NCI-H187 treated with DMSO at 0.1 percent for 48 hours (cell line): ENCODE measurements around the gene FBXO40.

Source experiments
- DNase-seq: peaks from one replicate; lab custom pipeline; 2025; lab: John Stamatoyannopoulos, UW

The FBXO40 gene

DNA sequence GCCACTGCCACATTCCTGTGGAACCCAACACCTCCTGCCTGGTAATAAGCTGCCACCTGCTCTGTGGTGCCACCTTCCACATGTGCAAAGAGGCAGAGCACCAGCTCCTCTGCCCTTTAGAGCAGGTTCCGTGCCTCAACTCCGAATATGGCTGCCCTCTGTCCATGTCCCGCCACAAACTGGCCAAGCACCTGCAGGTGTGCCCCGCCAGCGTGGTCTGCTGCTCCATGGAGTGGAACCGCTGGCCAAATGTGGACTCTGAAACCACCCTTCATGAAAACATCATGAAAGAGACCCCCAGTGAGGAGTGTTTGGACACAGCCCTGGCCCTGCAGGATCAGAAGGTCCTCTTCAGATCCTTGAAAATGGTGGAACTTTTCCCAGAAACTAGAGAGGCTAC, 28.3 kb downstream of the FBXO40 start:
- no peak for DNase-seq

DNA sequence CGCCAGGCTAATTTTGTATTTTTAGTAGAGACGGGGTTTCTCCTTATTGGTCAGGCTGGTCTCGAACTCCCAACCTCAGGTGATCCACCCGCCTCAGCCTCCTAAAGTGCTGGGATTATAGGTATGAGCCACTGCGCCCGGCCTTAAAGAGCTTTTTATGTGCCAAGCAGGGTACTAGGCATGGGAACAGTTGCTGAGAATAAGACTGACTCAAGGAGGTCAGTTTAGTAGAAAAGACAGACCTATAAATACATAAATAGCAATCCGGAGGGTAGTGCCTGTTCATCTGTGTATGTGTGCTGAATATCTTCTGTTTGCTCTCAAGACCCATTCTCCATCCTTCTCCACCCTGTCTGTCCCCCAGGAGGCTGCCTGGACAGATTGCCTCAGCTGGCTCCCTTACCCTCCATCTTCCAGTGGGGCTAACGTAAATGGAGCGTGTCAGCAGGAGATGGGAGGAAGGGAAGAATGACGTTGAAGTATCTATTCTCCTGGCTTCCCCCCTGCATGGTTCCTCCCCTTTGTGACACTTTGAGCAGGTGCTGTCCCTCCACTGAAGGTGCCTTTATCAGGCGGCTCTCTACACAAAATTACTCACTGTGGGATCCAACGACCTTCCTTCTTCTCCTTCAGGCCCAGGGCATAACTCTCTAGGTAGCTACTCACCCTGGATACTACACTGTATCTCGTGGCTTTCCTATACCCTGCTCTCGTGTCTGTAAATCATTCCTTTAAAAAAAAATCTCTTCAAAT, 31.1 kb downstream of the FBXO40 start:
- peak; percentile 81 for DNase-seq

DNA sequence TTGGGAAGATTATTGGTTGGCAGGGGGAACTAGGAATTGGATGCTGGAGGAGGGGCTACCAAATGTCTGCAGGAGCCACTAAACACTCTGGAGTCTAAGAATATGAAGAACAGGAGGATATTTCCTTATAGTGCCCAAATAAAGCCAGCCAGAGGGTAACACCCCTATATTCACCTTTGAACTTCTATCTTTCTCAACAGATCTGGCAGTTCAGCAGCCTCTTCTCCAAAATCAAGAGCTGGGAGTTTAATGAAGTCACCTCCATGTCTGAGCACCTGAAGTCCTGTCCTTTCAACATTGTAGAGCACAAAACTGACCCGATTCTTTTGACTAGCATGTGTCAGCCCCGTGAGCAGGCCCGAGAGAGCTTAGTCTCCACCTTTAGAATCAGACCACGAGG, 33.3 kb downstream of the FBXO40 start:
- DNase-seq, result no peak

DNA sequence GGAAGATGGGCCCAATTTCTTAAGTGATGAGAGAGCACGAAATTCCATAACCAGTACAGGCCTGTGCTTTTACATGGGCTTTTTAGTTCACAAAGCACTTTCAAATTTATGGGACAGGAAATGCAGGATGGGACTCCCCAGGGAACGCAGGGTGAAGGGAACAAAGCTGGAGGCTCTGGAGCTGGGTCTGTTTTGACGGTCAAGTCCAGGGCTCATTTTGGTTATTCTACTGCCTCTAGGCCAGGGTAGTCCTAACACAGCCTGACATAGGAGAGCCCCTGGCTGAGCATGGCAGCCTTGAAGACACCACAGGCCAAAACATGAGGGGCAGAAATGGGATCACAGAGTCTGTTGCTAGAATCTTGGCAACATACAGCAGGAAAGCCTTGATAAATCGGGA, 34.0 kb downstream of the FBXO40 start:
- DNase-seq, result no peak

DNA sequence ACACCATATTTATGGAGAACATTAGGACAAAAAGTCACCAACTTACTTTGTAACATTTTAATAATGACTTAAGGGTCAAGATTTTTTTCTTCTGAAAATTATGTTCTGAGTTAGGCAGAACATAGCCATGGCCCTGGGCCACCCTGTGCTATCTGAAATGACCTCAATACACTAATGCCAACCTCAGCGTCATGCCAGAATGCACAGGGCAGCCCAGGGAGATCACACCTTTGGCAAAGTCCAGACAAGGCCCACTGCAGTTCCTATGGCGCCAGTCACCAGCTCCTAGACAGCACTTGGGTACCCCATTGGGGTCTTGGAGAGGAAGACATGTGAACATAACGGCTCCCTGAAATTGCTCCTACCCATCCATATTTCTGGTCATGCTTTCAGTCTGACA, 34.4 kb downstream of the FBXO40 start:
- DNase-seq, result no peak

DNA sequence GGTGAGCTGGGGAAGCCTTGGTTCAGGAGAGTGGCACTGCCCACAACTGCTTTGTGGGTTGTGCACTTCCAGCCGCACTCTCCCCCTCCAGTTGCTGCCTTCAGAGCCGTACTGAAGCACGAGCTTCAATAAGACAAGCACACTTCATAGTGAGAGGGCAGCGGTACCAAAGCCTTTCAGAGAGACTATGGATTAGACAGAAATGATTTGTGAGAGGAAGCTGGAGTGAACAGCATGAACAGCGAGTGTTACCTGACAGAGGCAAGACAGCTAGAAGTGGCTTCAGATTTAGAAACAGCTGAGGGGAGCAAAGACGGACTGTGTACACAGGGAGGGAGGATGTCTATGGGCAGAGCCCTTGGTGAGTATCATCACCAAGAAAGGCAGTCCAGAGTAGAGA, 36.4 kb downstream of the FBXO40 start:
- no peak for DNase-seq

DNA sequence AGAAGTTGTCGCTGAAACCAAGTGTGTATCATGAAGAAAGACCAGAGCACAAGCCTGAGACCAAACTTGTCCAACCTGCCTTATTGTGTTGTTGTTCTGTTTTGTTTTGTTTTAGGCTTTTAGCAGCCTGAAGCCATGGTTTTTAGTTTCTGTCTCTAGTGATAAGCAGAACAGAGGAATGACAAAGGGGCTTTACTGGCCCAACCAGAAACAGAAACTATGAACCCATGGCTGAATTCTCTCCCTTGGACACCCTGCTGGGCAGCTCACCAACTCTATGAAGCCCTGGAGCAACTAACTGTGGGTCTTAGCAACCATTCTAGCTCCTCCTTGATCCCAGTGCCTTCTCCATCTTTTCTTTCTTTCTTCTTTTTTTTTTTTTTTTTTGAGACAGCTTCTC, 37.2 kb downstream of the FBXO40 start:
- no peak for DNase-seq

DNA sequence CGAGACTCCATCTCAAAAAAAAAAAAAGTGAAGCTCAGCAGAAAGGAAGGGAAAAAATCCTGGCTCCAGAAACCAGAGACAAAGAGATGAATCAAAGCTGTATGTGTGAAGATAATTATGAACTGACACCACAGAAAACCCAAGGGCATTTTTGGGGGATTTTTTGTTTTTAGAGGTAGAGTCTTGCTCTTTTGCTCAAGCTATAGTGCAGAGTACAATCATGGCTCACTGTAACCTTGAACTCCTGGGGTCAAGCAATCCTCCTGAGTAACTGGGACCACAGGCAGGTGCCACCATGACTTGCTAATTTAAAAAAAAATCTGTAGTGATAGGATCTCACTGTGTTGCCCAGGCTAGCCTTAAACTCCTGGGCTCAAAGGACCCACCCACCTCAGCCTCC, 44.7 kb downstream of the FBXO40 start:
- DNase-seq, result no peak

DNA sequence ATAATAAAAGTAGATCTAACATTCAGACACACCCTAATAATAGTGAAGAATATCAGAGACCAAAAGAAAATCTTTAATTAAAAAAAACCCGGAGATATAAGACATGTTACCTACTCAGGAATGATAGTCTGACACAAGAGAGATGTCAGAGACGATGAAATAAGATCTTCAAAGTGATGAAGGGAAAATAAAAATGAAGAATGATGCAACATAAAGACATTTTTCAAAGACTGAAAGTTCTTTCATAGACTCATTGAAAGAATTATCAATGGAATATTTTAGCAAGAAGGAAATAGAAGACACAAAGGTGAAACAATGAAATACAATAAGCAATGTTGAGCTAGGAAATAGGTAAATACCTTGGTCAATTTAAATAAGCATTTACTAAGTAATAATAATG, 47.9 kb downstream of the FBXO40 start:
- DNase-seq, result no peak

DNA sequence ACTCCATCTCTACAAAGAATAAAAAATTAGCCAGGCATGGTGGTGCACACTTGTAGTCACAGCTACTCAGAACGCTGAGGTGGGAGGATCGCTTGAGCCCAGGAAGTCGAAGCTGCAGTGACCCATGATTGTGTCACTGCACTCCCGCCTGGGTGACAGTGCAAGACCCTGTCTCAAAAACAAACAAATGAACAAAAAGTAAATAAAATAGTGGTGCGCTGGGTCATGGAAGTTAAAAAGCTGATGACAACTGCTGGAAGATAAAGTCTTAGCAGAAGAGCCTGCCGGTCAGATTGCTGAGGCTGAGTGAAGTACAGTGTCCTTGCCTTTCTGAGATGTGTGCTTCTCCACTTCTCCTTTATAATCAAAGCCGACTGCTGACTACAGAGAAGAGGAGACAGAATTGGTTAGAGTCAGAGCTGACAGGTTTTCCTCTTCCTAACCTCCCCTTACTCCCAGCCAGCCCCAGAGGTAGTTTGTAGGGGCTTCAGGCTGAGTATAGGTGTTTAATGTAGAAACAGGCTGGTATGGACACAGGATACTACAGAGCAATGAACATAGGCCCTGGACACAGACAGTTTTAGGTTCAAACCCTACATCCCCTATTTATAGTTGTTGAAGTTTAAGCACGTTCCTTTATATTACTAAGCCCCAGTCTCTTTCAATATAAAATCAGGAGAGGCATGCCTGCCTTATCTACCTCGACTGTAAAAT, 49.6 kb downstream of the FBXO40 start:
- DNase-seq, result no peak

DNA sequence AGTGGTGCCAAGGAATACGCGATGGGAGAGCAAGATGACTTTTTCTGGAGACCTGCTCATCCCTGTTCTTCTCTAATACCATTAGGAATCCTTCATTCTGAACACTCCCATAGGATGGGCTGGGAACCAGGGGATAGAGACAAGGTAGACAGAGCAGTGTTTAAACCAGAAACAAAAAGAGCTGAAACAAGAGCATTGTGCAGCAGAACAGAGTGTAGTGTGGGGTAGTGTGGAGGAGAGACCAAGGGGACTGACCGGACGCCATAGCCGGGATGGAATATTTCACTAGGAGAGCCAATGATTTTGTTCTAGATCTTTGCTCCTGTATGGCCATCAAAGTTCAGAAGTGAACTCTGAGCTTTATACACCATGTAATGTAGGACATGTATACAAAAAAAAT, 51.9 kb downstream of the FBXO40 start:
- no peak for DNase-seq

DNA sequence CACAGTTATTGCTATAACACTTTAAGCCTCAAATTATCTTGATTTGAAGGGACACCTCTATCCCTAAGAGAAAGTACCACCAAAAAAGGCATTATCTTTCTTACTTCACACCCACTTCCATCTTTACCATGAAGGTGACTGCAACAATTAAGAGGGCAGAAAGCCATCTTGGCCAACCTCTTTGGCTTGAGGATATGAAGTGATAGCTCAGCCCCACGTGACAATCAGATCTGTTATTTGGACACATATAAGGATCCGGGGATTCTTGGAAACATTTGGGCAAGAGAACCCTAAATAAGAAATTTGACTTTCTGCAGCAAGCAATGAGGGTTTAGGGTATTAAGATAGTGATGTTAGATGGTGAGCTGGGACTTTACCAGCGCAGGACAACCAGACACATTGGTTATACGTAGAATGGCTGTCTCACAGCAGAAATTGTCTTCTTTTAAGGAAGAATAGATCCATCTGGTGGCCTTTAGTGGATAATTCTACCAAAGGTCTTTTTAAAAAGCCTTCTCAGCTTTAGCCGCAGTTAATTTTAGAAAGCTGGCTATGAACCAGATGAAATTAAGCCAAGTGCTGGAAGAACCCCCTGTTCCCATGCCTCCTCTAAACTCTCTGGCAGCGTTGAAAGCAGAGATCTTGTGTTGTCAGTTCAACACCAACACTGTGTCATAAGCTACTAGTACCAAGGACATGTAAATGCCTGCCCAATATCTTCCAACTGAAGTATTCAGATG, 55.2 kb downstream of the FBXO40 start:
- no peak for DNase-seq

DNA sequence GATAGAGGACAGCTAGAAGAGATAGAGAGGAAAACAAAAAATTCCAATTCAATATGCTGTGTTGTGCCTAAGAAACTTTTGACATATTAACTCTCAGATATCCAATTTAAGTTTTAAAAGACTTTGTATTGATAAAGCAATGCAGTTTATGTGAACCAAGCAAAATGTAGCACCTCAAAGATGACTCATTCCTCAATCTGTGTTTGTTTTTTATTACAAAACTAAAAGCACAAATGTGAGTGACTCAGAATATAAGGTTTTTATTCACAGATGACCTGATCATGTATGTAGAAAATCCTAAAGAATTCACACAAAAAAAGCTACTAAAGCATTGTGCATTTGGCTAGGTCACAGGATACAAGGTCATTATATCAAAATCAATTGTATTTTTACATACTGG, 56.5 kb downstream of the FBXO40 start:
- no peak for DNase-seq

DNA sequence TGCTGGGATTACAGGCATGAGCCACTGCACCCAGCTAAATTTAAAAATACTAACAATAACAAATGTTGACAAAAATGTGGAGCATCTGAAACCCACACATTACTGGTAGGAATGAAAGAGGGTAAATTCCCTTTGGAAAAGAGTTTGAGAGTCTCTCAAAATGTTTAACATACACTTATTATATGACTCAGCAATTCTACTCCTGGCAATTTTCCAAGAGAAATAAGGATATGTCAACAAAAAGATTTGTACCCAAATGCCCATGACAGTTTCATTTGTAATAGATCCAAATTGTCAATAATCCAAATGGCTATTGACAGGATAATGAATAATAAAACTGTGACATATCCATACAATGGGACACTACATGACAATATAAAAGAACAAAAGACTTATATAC, 58.5 kb downstream of the FBXO40 start:
- DNase-seq, result no peak

DNA sequence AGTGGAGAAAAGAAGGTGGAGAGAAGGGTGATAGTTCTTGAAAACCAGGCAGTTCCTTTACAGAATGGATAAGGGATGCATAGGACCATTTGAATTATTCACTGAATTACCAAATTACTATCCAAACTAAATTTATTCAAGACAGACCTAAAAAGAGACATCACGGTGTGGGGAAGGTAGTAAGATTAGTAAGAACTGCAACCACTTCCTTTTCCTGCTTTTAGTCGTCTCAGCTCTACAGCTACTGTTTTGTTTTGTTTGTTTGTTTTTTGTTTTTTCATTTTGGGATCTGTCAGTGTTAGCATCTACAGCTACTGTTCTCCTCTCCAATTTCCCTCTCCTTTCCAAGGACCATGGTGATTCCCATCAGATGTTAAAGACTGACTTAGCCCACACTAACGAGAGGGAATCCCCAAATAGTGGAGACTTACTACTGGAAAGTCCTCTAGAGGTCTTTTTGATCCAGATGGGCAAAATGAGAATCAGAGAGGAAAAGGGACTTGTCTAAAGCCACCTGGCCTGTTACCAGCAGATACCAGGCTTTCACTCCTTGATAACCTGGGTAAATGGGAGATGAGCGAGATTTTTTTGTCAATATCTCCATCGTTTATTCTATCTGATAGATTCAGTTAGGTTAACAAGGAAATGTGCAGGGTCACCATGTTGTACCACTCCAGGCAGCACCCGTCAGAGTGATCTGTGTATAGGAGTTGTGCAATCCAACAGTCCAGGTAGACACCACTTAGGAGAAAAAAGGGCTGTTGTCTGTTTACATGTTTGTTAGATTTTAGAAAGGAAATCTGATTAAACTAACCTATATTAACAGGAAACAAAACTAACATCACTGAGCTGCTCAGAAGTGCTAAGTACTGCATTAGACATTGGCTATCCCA, 61.6 kb downstream of the FBXO40 start:
- no peak for DNase-seq

DNA sequence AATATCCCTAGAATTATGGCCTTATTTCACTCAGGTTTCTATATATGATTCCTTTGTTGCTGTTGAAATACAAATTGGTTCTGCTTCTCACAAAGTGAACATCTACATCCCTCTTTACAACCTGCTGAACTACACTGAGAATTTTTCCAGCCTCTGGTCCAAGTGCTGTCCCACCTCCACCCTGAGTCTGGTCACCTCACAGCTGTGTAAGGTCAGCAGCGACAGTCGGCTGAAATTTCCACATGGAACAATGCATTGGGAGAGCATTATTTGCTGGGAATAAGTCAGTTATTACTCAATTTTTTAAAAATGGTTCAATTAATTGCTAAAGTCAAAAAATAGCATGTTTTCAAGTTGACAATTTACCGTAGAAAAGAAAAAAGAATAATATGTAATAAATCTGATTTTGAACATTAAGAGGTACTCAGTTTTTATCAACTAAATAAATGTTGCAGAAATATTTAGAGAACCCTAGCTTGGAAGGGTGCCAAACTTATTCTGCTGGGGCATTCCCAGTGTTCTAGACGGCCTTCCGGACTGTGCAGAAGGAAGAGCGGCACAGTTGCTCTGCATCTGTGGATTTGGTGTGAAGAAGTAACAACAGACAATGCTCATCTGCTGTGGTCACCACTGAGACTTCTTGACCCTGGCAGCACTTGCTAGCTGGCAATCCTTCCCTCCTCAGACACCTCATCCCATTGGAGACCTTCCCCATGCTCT, 65.7 kb downstream of the FBXO40 start:
- no peak for DNase-seq

DNA sequence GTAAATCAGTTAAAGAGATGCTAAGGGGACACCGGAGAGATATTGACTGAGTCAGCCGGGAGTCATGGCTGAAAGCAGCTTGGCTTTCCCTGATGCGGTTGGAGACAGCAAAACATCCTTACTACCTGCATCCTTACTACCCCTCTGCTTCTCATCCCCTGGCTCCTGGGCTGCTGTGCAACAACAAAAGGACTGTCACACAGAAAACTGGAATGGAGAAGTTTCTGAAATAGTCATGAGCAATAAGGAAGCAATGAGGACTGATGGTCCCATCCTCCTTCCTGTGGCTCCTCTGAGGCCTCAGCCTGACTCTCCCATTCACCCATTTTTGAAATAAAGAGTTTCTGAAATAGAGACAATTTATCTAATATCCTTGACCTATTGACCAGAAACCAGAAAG, 66.4 kb downstream of the FBXO40 start:
- DNase-seq, result no peak

DNA sequence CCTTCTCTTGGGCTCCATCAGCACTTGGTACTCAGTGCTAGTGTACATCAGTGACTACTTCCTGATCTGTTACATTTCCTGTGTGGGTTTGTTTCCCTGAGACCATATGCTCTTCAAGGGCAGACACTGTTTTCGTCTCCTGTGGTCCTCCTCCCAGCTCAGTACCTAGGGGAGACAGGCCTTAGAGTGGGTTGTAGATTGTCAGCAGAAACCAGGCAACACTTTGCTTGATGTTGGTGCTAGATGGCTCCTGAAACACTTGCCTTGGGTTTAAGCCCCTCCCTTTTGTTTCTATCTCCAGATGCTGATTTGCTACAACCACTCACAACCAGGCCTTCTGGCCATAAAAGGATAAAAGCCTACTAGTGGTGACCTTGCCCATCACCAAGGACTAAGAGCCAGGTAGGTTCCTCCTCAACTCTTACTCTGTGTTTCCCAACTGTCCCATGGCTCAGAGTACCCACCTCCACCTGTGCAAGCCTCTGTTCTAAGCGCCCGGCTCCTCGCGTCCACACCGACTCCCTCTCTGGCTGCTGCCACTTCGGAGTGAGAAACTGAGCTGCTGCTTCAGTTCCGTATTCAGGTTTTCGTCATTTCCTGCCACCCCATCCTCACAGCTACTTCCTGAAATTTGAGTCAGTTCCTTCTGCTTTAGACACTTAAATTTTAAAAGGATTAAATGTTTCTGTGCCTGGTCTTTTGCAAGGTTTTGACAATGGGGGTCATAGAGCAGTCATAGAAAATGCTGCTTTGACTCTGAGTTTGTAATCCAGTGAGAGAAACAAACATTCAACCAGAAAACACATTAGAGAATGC, 67.4 kb downstream of the FBXO40 start, which contains the start of gene HCLS1:
Gene HCLS1, minus strand, starts transcription at position 548 of the 816 bp plus-strand sequence. CDS start 2,556 bp downstream, outside the sequence.
- no peak for DNase-seq

DNA sequence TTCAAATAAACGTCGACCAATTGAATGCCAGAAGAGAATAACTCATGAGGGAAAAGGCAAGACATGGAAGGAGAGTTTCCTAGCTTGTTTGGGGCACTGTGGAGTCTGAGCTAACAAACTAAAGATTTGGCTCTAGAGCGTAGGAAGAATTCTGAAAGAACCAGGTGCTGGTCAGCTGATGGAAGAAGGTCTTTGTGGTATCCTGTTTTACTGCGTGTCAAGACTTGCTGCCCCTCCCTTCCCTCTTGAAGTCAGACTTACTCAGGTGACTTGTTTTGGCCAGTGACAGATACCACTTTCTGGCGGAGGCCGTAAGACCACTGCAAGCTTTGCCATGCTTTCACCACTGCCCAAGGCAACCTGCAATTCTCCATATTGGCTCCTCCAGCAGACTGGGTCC, 68.2 kb downstream of the FBXO40 start:
- DNase-seq, result no peak

DNA sequence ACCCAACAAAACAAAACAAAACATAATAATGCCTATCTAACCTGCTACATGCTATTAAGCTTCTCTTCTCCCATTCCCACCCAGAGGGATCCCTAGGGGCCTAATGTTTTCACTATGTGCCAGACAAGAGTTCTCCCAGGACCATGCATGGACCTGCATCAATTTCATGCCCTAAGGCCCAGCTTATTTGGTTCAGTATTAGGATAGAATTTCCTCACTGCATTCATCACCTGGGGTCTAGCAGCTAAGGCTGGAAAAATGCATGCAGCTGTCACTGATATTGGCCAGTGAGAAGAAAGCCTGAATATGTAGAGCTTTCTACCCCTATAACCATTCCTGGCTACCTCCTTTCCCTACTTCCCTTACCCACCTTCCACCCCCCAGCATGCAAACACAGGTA, 69.6 kb downstream of the FBXO40 start:
- no peak for DNase-seq
